ENCODE data around the gene EML2. TPM values are rescaled to one million over a fixed set of nuclear protein-coding genes. Genes with fewer than 3 reads are reported as not detected.
A peak's percentile ranks its signal among the peaks of the same experiment; 100 is the strongest.

The EML2 gene
- total and polyA plus RNA-seq, 7 experiments from 2014 or later = 11.3 to 128 (median 58.0) TPM

- H3K27me3 Mint-ChIP-seq = peaks cover 0 to 4% (median 0%) of the 10 kb centered on the region in 5 donors
- Histone ChIP-seq H3K27ac (ENCODE audit: low read depth, low read length) (peak overlapping the region; percentile 37), H3K4me1 (ENCODE audit: control insufficient read depth in 2 of 2, insufficient read depth in 2 of 2, low read length in 2 of 2) (peaks cover 13 to 16% of the 10 kb centered on the region in 2 donors), H3K36me3 (ENCODE audit: control insufficient read depth in 2 of 3, insufficient read depth in 3 of 3, low read length in 3 of 3) (peaks cover 0 to 25% (median 4%) of the 10 kb centered on the region in 3 experiments), H3K4me3 (ENCODE audit: low read length) (peak overlapping the region; percentile 48), H3K9me3 (ENCODE audit: control insufficient read depth in 2 of 3, low read length in 3 of 3) (no peaks in the 10 kb centered on the region), H3K27me3 (ENCODE audit: control insufficient read depth in 2 of 2, insufficient read depth in 2 of 2, low read length in 2 of 2) (no peaks in the 10 kb centered on the region)
- peaks cover 0 to 17% (median 3%) of the 10 kb centered on the region in 5 donors for H3K36me3 Mint-ChIP-seq
- intact Hi-C loops (cut with micrococcal nuclease) = loop anchor here (1.0 kb wide), 10 partner anchors 10 to 254 kb away; partner anchors contain the start of genes QPCTL (in 2 of the 2) and GIPR (in 1 of the 2)
- H3K9me3 Mint-ChIP-seq = no peaks in the 10 kb centered on the region
- peaks cover 7 to 22% (median 20%) of the 10 kb centered on the region in 7 donors for H3K4me1 Mint-ChIP-seq
- ChIA-PET CTCF (interaction anchor here (1.0 to 2.1 kb wide), 6 partner anchors 10 to 88 kb away, joined by 3 to 17 read pairs (median 4); partner anchors contain the start of genes QPCTL, SIX5 and SNRPD2), POLR2A (interaction anchor here (1.1 to 3.6 kb wide), 3 partner anchors 10 to 32 kb away, joined by 3 to 18 read pairs (median 15); partner anchors contain the start of genes GIPR, QPCTL and SNRPD2)
- H3K27ac Mint-ChIP-seq = peak overlapping the region in 8 of 9 donors; percentile 43 to 87 (median 75)
- ATAC-seq (peak; percentile 92), DNase-seq (peak; percentile 76 to 94 (median 87))
- peak overlapping the region; percentile 74 to 88 (median 80) for H3K4me3 Mint-ChIP-seq
Observed at GRCh38 chr19:45681391-45682015, 42.3 kb upstream of the EML2 start.

DNA sequence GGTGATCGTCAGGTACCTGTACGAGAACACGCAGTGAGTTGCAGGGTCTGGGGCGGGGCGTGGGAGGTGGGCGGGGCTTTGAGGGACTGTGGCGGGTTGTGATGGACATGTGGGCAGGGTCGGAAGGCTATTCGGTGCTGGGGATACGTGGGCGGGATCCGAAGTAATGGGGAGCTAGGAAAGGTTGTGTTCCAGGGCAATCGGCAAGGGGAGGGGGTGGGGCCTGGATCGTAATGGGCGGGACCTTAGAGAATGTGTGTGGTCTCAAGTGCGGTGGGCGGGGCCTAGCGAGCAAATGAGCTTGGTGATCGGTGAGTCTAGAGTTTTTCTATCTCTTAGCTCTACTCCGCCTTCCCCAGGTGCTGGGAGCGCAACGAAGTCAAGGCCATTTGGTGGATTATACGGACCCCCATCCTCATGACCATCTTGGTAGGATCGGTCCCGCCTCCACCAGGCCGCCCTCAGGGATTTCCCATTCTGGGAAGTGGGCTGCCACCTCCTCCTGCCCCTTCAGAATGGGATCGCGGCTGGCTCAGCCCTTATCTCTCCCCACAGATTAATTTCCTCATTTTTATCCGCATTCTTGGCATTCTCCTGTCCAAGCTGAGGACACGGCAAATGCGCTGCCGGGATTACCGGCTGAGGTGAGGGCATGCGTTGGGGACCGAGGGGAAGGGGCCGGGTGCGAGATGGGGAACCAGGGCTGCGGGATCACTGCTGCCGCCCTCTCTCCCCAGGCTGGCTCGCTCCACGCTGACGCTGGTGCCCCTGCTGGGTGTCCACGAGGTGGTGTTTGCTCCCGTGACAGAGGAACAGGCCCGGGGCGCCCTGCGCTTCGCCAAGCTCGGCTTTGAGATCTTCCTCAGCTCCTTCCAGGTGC, 38.4 kb upstream of the EML2 start:
- peaks cover 14 to 17% of the 10 kb centered on the region in 2 donors for H3K4me1 ChIP-seq (ENCODE audit: control insufficient read depth in 2 of 2, insufficient read depth in 2 of 2, low read length in 2 of 2)
- H3K27me3 ChIP-seq (ENCODE audit: control insufficient read depth in 2 of 2, insufficient read depth in 2 of 2, low read length in 2 of 2) = no peaks in the 10 kb centered on the region
- Mint-ChIP-seq H3K27ac (peak overlapping the region in 8 of 9 donors; percentile 33 to 90 (median 76)), H3K4me1 (peaks cover 7 to 26% (median 24%) of the 10 kb centered on the region in 7 donors), H3K36me3 (peaks cover 0 to 3% (median 0%) of the 10 kb centered on the region in 5 donors), H3K27me3 (peaks cover 0 to 7% (median 3%) of the 10 kb centered on the region in 5 donors), H3K9me3 (no peaks in the 10 kb centered on the region), H3K4me3 (peak overlapping the region; percentile 80 to 97 (median 90))
- no peak overlapping the region for H3K27ac ChIP-seq (ENCODE audit: low read depth, low read length)
- ChIA-PET CTCF (interaction anchor here (0.6 to 2.7 kb wide), 6 partner anchors 8 to 632 kb away, joined by 3 to 13 read pairs (median 4); partner anchors contain the start of genes FBXO46, QPCTL and SNRPD2), POLR2A (interaction anchor here (0.5 to 3.6 kb wide), 8 partner anchors 9 to 174 kb away, joined by 3 to 18 read pairs (median 4); partner anchors contain the start of genes GIPR, QPCTL and SNRPD2)
- DNase-seq (peak; percentile 53 to 91 (median 76)), ATAC-seq (peak; percentile 71)
- H3K4me3 ChIP-seq (ENCODE audit: low read length) = peak overlapping the region; percentile 40
- no peaks in the 10 kb centered on the region for H3K9me3 ChIP-seq (ENCODE audit: control insufficient read depth in 2 of 3, low read length in 3 of 3)
- no peaks in the 10 kb centered on the region for H3K36me3 ChIP-seq (ENCODE audit: control insufficient read depth in 2 of 3, insufficient read depth in 3 of 3, low read length in 3 of 3)
- intact Hi-C loops (cut with micrococcal nuclease) = loop anchor here in 1 of 2 donors (1.0 kb wide), 2 partner anchors 8 to 15 kb away; partner anchors contain the start of gene QPCTL

DNA sequence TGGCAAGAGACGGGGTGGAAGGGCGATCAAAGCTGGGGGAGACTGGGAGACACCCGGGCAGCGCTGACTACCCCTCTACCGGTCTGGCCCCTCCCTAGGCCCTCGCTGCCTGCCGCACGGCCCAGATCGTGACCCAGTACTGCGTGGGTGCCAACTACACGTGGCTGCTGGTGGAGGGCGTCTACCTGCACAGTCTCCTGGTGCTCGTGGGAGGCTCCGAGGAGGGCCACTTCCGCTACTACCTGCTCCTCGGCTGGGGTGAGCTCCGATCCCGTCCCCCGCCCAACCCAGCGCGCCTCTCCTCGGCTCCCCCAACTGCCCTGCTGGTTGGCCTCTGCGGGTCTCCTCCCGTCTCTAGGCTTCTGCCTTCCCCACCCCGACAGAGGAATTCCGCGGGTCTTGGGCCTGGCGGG, 37.7 kb upstream of the EML2 start:
- intact Hi-C loops (cut with micrococcal nuclease) = loop anchor here in 1 of 2 donors (1.0 kb wide), 2 partner anchors 8 to 15 kb away; partner anchors contain the start of gene QPCTL

GRCh38 chr19:45674946-45675345, 35.7 kb upstream of the EML2 start:
- no peak for ATAC-seq
- H3K36me3 Mint-ChIP-seq = peaks cover 0 to 8% (median 0%) of the 10 kb centered on the region in 5 donors
- no peaks in the 10 kb centered on the region for H3K27me3 ChIP-seq (ENCODE audit: control insufficient read depth in 2 of 2, insufficient read depth in 2 of 2, low read length in 2 of 2)
- POLR2A ChIA-PET = no interaction called here
- CTCF ChIA-PET = interaction anchor here (0.7 kb wide), 1 partner anchor 14 kb away, joined by 5 read pairs; no protein-coding TSS in a partner anchor
- H3K4me1 Mint-ChIP-seq = peaks cover 8 to 37% (median 27%) of the 10 kb centered on the region in 7 donors
- peaks cover 4 to 16% of the 10 kb centered on the region in 2 donors for H3K4me1 ChIP-seq (ENCODE audit: control insufficient read depth in 2 of 2, insufficient read depth in 2 of 2, low read length in 2 of 2)
- H3K9me3 ChIP-seq (ENCODE audit: control insufficient read depth in 2 of 3, low read length in 3 of 3) = no peaks in the 10 kb centered on the region
- intact Hi-C loops (cut with micrococcal nuclease) = no loop called here
- H3K27ac ChIP-seq (ENCODE audit: low read depth, low read length) = no peak overlapping the region
- H3K4me3 Mint-ChIP-seq = peak overlapping the region in 2 of 10 donors; percentile 38 to 63
- H3K27me3 Mint-ChIP-seq = peaks cover 0 to 18% (median 15%) of the 10 kb centered on the region in 5 donors
- H3K27ac Mint-ChIP-seq = no peak overlapping the region
- H3K4me3 ChIP-seq (ENCODE audit: low read length) = no peak overlapping the region
- no peaks in the 10 kb centered on the region for H3K9me3 Mint-ChIP-seq
- no peaks in the 10 kb centered on the region for H3K36me3 ChIP-seq (ENCODE audit: control insufficient read depth in 2 of 3, insufficient read depth in 3 of 3, low read length in 3 of 3)
- no peak for DNase-seq

More for the DNA sequence above, 37.7 kb upstream of the EML2 start:
- no peaks in the 10 kb centered on the region for H3K36me3 ChIP-seq (ENCODE audit: control insufficient read depth in 2 of 3, insufficient read depth in 3 of 3, low read length in 3 of 3)
- Mint-ChIP-seq H3K4me1 (peaks cover 3 to 23% (median 21%) of the 10 kb centered on the region in 7 donors), H3K9me3 (no peaks in the 10 kb centered on the region), H3K36me3 (peaks cover 0 to 4% (median 0%) of the 10 kb centered on the region in 5 donors), H3K27me3 (peaks cover 0 to 7% (median 4%) of the 10 kb centered on the region in 5 donors), H3K27ac (peak overlapping the region in 3 of 9 donors; percentile 40 to 81 (median 75)), H3K4me3 (peak overlapping the region; percentile 61 to 93 (median 80))
- H3K27me3 ChIP-seq (ENCODE audit: control insufficient read depth in 2 of 2, insufficient read depth in 2 of 2, low read length in 2 of 2) = no peaks in the 10 kb centered on the region
- H3K4me1 ChIP-seq (ENCODE audit: control insufficient read depth in 2 of 2, insufficient read depth in 2 of 2, low read length in 2 of 2) = peaks cover 11 to 13% of the 10 kb centered on the region in 2 donors
- ChIA-PET POLR2A (interaction anchor here (0.5 to 2.0 kb wide), 5 partner anchors 15 to 162 kb away, joined by 3 to 18 read pairs (median 4); partner anchors contain the start of genes QPCTL and SNRPD2), CTCF (interaction anchor here (0.9 to 2.7 kb wide), 5 partner anchors 9 to 54 kb away, joined by 3 to 13 read pairs (median 4); partner anchors contain the start of genes FBXO46, QPCTL and SNRPD2)
- peak; percentile 42 for ATAC-seq
- peak overlapping the region; percentile 64 for H3K4me3 ChIP-seq (ENCODE audit: low read length)
- H3K27ac ChIP-seq (ENCODE audit: low read depth, low read length) = peak overlapping the region; percentile 58
- peak in 7 of 9 donors; percentile 33 to 68 (median 55) for DNase-seq
- H3K9me3 ChIP-seq (ENCODE audit: control insufficient read depth in 2 of 3, low read length in 3 of 3) = no peaks in the 10 kb centered on the region

- H3K27me3 ChIP-seq (ENCODE audit: control insufficient read depth in 2 of 2, insufficient read depth in 2 of 2, low read length in 2 of 2) = no peaks in the 10 kb centered on the region
- POLR2A ChIA-PET = interaction anchor here (0.6 to 5.7 kb wide), 4 partner anchors 9 to 32 kb away, joined by 3 to 18 read pairs (median 3); partner anchors contain the start of gene SNRPD2
Observed at GRCh38 chr19:45670670-45671453, 31.7 kb upstream of the EML2 start.

More at GRCh38 chr19:45670670-45671453, 31.7 kb upstream of the EML2 start:
- H3K4me3 ChIP-seq (ENCODE audit: low read length) = no peak overlapping the region
- DNase-seq = peak in 4 of 9 donors; percentile 14 to 87 (median 31)
- no peaks in the 10 kb centered on the region for H3K36me3 ChIP-seq (ENCODE audit: control insufficient read depth in 2 of 3, insufficient read depth in 3 of 3, low read length in 3 of 3)
- H3K27ac ChIP-seq (ENCODE audit: low read depth, low read length) = no peak overlapping the region
- peak; percentile 58 for ATAC-seq
- Mint-ChIP-seq H3K4me3 (peak overlapping the region in 8 of 10 donors; percentile 39 to 96 (median 74)), H3K4me1 (peaks cover 30 to 39% (median 32%) of the 10 kb centered on the region in 7 donors), H3K27ac (peak overlapping the region in 1 of 9 donors; percentile 13), H3K27me3 (peaks cover 0 to 22% (median 17%) of the 10 kb centered on the region in 5 donors), H3K9me3 (no peaks in the 10 kb centered on the region), H3K36me3 (peaks cover 0 to 8% (median 0%) of the 10 kb centered on the region in 5 donors)
- intact Hi-C loops (cut with micrococcal nuclease) = loop anchor here in 1 of 2 donors (1.0 kb wide), 1 partner anchor 10 kb away; no protein-coding TSS in a partner anchor
- peaks cover 15 to 25% of the 10 kb centered on the region in 2 donors for H3K4me1 ChIP-seq (ENCODE audit: control insufficient read depth in 2 of 2, insufficient read depth in 2 of 2, low read length in 2 of 2)
- no peaks in the 10 kb centered on the region for H3K9me3 ChIP-seq (ENCODE audit: control insufficient read depth in 2 of 3, low read length in 3 of 3)
- CTCF ChIA-PET = interaction anchor here (0.7 to 0.8 kb wide), 2 partner anchors 11 to 13 kb away, joined by 3 read pairs; no protein-coding TSS in a partner anchor

All from naive thymus-derived CD4-positive, alpha-beta T cell (primary cell).